Astrocyte (in vitro differentiated cells and primary cell): ENCODE measurements around the gene ATP1B2.

Experiments
- EZH2 ChIP-seq: IDR thresholded peaks from 2 replicates; pipeline ENCODE4 v1.6.1; 2012; ENCODE audit warnings: mild to moderate bottlenecking, low read length, inconsistent platforms; ENCODE audit not compliant: insufficient read depth
- TF ChIP-seq, protein P1 (sequence below): IDR thresholded peaks from 2 replicates; pipeline ENCODE4 v1.5.1; 2011; ENCODE audit warnings: low read depth, mild to moderate bottlenecking, inconsistent platforms, low read length, moderate library complexity; ENCODE audit not compliant: insufficient read depth

DNA sequence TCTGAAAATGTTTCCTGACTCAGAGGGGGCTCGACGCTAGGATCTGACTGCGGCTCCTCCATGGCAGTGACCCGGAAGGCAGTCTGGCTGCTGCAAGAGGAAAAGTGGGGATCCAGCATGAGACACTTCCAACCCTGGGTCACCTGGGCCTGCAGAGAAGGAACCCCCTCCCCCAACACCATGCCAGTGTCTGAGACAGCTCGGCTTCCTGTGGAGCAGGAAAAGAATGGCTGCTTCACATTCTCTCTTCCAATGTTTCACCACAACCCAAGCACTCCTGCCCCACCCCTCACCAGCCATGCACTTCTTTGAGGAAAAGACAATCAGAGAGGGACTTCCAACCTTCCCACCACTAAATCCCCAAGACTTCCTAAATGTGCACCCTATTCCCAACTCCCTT, 25.8 kb downstream of the ATP1B2 start:
- TF ChIP-seq, protein P1, sequence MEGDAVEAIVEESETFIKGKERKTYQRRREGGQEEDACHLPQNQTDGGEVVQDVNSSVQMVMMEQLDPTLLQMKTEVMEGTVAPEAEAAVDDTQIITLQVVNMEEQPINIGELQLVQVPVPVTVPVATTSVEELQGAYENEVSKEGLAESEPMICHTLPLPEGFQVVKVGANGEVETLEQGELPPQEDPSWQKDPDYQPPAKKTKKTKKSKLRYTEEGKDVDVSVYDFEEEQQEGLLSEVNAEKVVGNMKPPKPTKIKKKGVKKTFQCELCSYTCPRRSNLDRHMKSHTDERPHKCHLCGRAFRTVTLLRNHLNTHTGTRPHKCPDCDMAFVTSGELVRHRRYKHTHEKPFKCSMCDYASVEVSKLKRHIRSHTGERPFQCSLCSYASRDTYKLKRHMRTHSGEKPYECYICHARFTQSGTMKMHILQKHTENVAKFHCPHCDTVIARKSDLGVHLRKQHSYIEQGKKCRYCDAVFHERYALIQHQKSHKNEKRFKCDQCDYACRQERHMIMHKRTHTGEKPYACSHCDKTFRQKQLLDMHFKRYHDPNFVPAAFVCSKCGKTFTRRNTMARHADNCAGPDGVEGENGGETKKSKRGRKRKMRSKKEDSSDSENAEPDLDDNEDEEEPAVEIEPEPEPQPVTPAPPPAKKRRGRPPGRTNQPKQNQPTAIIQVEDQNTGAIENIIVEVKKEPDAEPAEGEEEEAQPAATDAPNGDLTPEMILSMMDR = no peak
- TF ChIP-seq EZH2 = no peak
